ENCODE data around the gene SEMA5A. TPM values are rescaled to one million over a fixed set of nuclear protein-coding genes. Genes with fewer than 3 reads are reported as not detected.

The SEMA5A gene
- polyA plus RNA-seq, 3 donors, result not detected

- Mint-ChIP-seq H3K4me3 (no peak overlapping the region), H3K27ac (no peak overlapping the region), H3K27me3 (ENCODE audit: low read depth in 3 of 3) (no peaks in the 10 kb centered on the region), H3K4me1 (no peaks in the 10 kb centered on the region), H3K36me3 (no peaks in the 10 kb centered on the region), H3K9me3 (peaks cover 0 to 9% (median 5%) of the 10 kb centered on the region in 7 donors)
- Histone ChIP-seq H3K36me3 (replicated peaks in 1 of 2; ENCODE audit: control insufficient read depth in 1 of 2, insufficient read depth in 2 of 2, low read length in 2 of 2) (no peaks in the 10 kb centered on the region), H2AFZ (ENCODE audit: insufficient read depth, low read depth, low read length, poor library complexity, severe bottlenecking) (no peak overlapping the region), H3K79me2 (ENCODE audit: insufficient read depth, low read length) (no peaks in the 10 kb centered on the region), H3K9ac (ENCODE audit: insufficient read depth, low read length, poor library complexity, severe bottlenecking) (no peak overlapping the region), H4K20me1 (ENCODE audit: insufficient read depth, low read length) (no peaks in the 10 kb centered on the region), H3K27ac (ENCODE audit: low read depth in 1 of 2, low read length in 2 of 2) (no peak overlapping the region), H3K9me3 (replicated peaks in 1 of 2; ENCODE audit: control insufficient read depth in 1 of 2, insufficient read depth in 1 of 2, low read length in 2 of 2) (peaks cover 0 to 9% of the 10 kb centered on the region in 2 donors), H3K4me3 (replicated peaks in 1 of 3; ENCODE audit: low read depth in 2 of 3, low read length in 3 of 3) (no peak overlapping the region), H3K4me2 (replicated peaks; ENCODE audit: extremely low read depth, low read length, poor library complexity, severe bottlenecking) (no peak overlapping the region), H3K4me1 (ENCODE audit: control insufficient read depth in 1 of 2, insufficient read depth in 2 of 2, low read length in 2 of 2) (no peaks in the 10 kb centered on the region), H3K27me3 (ENCODE audit: control insufficient read depth in 2 of 2, insufficient read depth in 2 of 2, low read length in 2 of 2) (no peaks in the 10 kb centered on the region)
- WGBS (ENCODE audit: insufficient coverage), result 100% methylated on average over 1 of the region's 3 CpGs
- TF ChIP-seq CTCF (IDR thresholded peaks at IDR 0.05), result no peak
- DNase-seq, result no peak
- intact Hi-C loops (cut with micrococcal nuclease), result no loop called here
Observed at GRCh38 chr5:9316041-9316440, 229.8 kb downstream of the SEMA5A start.

GRCh38 chr5:9314558-9314957 is 231.3 kb downstream of the SEMA5A start:
- Histone ChIP-seq H3K4me1 (ENCODE audit: control insufficient read depth in 1 of 2, insufficient read depth in 2 of 2, low read length in 2 of 2) (no peaks in the 10 kb centered on the region), H3K9ac (ENCODE audit: insufficient read depth, low read length, poor library complexity, severe bottlenecking) (no peak overlapping the region), H2AFZ (ENCODE audit: insufficient read depth, low read depth, low read length, poor library complexity, severe bottlenecking) (no peak overlapping the region), H3K36me3 (replicated peaks in 1 of 2; ENCODE audit: control insufficient read depth in 1 of 2, insufficient read depth in 2 of 2, low read length in 2 of 2) (no peaks in the 10 kb centered on the region), H3K9me3 (replicated peaks in 1 of 2; ENCODE audit: control insufficient read depth in 1 of 2, insufficient read depth in 1 of 2, low read length in 2 of 2) (no peaks in the 10 kb centered on the region), H3K79me2 (ENCODE audit: insufficient read depth, low read length) (no peaks in the 10 kb centered on the region), H3K4me2 (replicated peaks; ENCODE audit: extremely low read depth, low read length, poor library complexity, severe bottlenecking) (no peak overlapping the region), H3K27me3 (ENCODE audit: control insufficient read depth in 2 of 2, insufficient read depth in 2 of 2, low read length in 2 of 2) (no peaks in the 10 kb centered on the region), H3K27ac (ENCODE audit: low read depth in 1 of 2, low read length in 2 of 2) (no peak overlapping the region), H3K4me3 (replicated peaks in 1 of 3; ENCODE audit: low read depth in 2 of 3, low read length in 3 of 3) (no peak overlapping the region), H4K20me1 (ENCODE audit: insufficient read depth, low read length) (no peaks in the 10 kb centered on the region)
- DNase-seq, result no peak
- no peaks in the 10 kb centered on the region for H3K36me3 Mint-ChIP-seq
- TF ChIP-seq CTCF (IDR thresholded peaks at IDR 0.05), result no peak
- intact Hi-C loops (cut with micrococcal nuclease), result no loop called here
- 79% methylated on average over 3 of the region's 6 CpGs for WGBS (ENCODE audit: insufficient coverage)
- no peaks in the 10 kb centered on the region for H3K27me3 Mint-ChIP-seq (ENCODE audit: low read depth in 3 of 3)
- no peaks in the 10 kb centered on the region for H3K4me1 Mint-ChIP-seq
- no peak overlapping the region for H3K4me3 Mint-ChIP-seq
- H3K9me3 Mint-ChIP-seq, result peaks cover 0 to 5% (median 2%) of the 10 kb centered on the region in 7 donors
- H3K27ac Mint-ChIP-seq, result no peak overlapping the region
